ENCODE measurements around the gene IRGQ.

IRGQ gene

DNA sequence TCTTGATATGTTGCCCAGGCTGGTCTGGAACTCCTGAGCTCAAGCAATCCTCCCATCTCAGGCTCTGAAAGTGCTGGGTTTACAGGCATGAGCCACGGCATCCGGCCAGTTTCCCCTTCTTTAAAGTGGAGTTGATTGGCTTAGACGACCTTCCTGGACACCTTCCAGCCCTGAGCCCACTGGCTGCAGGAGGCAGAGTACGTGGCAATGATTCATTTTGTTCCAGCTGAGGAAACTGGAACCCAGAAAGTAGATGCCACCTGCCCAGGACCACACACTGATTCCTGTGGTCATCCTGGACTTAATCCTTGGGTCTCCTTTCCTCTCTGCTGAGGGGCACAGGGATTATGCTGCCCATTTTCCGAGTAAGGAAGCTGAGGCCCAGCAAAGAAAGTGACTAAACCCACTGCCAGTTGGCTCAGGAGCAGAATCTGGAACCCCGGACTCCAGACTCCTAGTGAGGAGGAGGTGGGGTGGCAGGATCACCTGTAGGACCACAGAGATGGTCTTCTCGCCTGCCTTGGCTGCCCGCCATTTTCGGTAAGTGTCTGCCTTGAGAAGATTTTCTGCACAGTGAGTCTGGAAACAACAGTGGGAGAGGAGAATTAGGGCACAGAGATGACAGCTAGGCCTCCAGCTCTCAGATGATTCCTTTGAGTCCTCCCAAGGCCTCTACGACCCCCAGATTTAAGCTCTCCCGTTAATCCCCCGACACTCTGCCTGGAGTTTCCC, 21.3 kb downstream of the IRGQ start:
- TF ChIP-seq, protein P1, sequence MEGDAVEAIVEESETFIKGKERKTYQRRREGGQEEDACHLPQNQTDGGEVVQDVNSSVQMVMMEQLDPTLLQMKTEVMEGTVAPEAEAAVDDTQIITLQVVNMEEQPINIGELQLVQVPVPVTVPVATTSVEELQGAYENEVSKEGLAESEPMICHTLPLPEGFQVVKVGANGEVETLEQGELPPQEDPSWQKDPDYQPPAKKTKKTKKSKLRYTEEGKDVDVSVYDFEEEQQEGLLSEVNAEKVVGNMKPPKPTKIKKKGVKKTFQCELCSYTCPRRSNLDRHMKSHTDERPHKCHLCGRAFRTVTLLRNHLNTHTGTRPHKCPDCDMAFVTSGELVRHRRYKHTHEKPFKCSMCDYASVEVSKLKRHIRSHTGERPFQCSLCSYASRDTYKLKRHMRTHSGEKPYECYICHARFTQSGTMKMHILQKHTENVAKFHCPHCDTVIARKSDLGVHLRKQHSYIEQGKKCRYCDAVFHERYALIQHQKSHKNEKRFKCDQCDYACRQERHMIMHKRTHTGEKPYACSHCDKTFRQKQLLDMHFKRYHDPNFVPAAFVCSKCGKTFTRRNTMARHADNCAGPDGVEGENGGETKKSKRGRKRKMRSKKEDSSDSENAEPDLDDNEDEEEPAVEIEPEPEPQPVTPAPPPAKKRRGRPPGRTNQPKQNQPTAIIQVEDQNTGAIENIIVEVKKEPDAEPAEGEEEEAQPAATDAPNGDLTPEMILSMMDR (IDR thresholded peaks at IDR 0.05; ENCODE audit: control insufficient read depth, insufficient read depth, low read depth, low read length, missing control alignments) = no peak
- H3K4me3 ChIP-seq (ENCODE audit: control insufficient read depth, low read depth, low read length) = peak overlapping the region; percentile 83
- no peak for DNase-seq (ENCODE audit: low read depth)

GRCh38 chr19:43572171-43572588, 23.8 kb downstream of the IRGQ start:
- H3K4me3 ChIP-seq (ENCODE audit: control insufficient read depth, low read depth, low read length) = no peak overlapping the region
- no peak for DNase-seq (ENCODE audit: low read depth)
- TF ChIP-seq, protein P1 (IDR thresholded peaks at IDR 0.05; ENCODE audit: control insufficient read depth, insufficient read depth, low read depth, low read length, missing control alignments) = no peak

GRCh38 chr19:43570174-43570791, 25.7 kb downstream of the IRGQ start:
- H3K4me3 ChIP-seq (ENCODE audit: control insufficient read depth, low read depth, low read length) = no peak overlapping the region
- TF ChIP-seq, protein P1 (IDR thresholded peaks at IDR 0.05; ENCODE audit: control insufficient read depth, insufficient read depth, low read depth, low read length, missing control alignments) = no peak
- no peak for DNase-seq (ENCODE audit: low read depth)

GRCh38 chr19:43569657-43570056, 26.3 kb downstream of the IRGQ start:
- no peak overlapping the region for H3K4me3 ChIP-seq (ENCODE audit: control insufficient read depth, low read depth, low read length)
- TF ChIP-seq, protein P1 (IDR thresholded peaks at IDR 0.05; ENCODE audit: control insufficient read depth, insufficient read depth, low read depth, low read length, missing control alignments) = no peak
- no peak for DNase-seq (ENCODE audit: low read depth)

GRCh38 chr19:43564800-43565199, 31.1 kb downstream of the IRGQ start:
- H3K4me3 ChIP-seq (ENCODE audit: control insufficient read depth, low read depth, low read length) = no peak overlapping the region
- DNase-seq (ENCODE audit: low read depth) = no peak
- TF ChIP-seq, protein P1 (IDR thresholded peaks at IDR 0.05; ENCODE audit: control insufficient read depth, insufficient read depth, low read depth, low read length, missing control alignments) = no peak

GRCh38 chr19:43563816-43564457, 32.0 kb downstream of the IRGQ start:
- DNase-seq (ENCODE audit: low read depth) = no peak
- TF ChIP-seq, protein P1 (IDR thresholded peaks at IDR 0.05; ENCODE audit: control insufficient read depth, insufficient read depth, low read depth, low read length, missing control alignments) = no peak
- no peak overlapping the region for H3K4me3 ChIP-seq (ENCODE audit: control insufficient read depth, low read depth, low read length)
